SK-N-MC (cell line): ENCODE measurements around the gene TP53AIP1.

Experiments
- DNase-seq: peaks from one replicate; pipeline ENCODE4 v3.0.0-alpha.2; 2011; ENCODE audit warnings: low read depth, low spot score
- H3K27ac ChIP-seq: fragments of 200-600 bp; sonication (generic); 2 replicates; pipeline ENCODE4 v1.5.1; 2016; ENCODE audit warnings: mixed run types
- H3K36me3 ChIP-seq: fragments of 200-600 bp; sonication (generic); 2 replicates; pipeline ENCODE4 v1.6.1; 2017; ENCODE audit warnings: antibody characterized with exemption, low read length, mixed read lengths; ENCODE audit not compliant: insufficient read depth
- H3K4me3 ChIP-seq: fragments of 200-600 bp; sonication (generic); 2 replicates; pipeline ENCODE4 v1.5.1; 2016
- H3K9ac ChIP-seq: fragments of 200-600 bp; sonication (generic); 2 replicates; pipeline ENCODE4 v1.8.0; 2017; ENCODE audit warnings: mixed run types, mixed read lengths; ENCODE audit not compliant: insufficient read length
- H3K9me3 ChIP-seq: fragments of 200-600 bp; sonication (generic); 2 replicates; pipeline ENCODE4 v1.6.1; 2017; ENCODE audit warnings: low read depth, mild to moderate bottlenecking, antibody characterized with exemption, low read length, moderate library complexity, mixed read lengths
- EZH2 ChIP-seq: fragments of 200-600 bp; sonication (generic); IDR thresholded peaks from one replicate; pipeline ENCODE4 v1.6.1; 2017; ENCODE audit warnings: antibody characterized with exemption
- FOXP2 ChIP-seq: optimal IDR thresholded peaks from 2 replicates; pipeline ENCODE3; 2011; ENCODE audit warnings: mild to moderate bottlenecking, moderate library complexity; ENCODE audit not compliant: insufficient read depth; ENCODE audit errors: extremely low read length, control extremely low read depth
- POLR2AphosphoS5 ChIP-seq: IDR thresholded peaks from 2 replicates; pipeline ENCODE4 v1.6.1; 2012; ENCODE audit warnings: mild to moderate bottlenecking, low read depth, low read length, borderline replicate concordance

The TP53AIP1 gene

GRCh38 chr11:128908391-128909246, 34.1 kb downstream of the TP53AIP1 start:
- Histone ChIP-seq H3K4me3 (no peak overlapping the region), H3K36me3 (no peaks in the 10 kb centered on the region), H3K27ac (no peak overlapping the region), H3K9ac (no peak overlapping the region), H3K9me3 (no peaks in the 10 kb centered on the region)
- TF ChIP-seq EZH2 (no peak), POLR2AphosphoS5 (no peak), FOXP2 (no peak)
- DNase-seq, result no peak

GRCh38 chr11:128907585-128907984, 35.1 kb downstream of the TP53AIP1 start:
- TF ChIP-seq EZH2, result no peak
- no peak for TF ChIP-seq POLR2AphosphoS5
- no peak for TF ChIP-seq FOXP2
- Histone ChIP-seq H3K27ac (no peak overlapping the region), H3K36me3 (no peaks in the 10 kb centered on the region), H3K9ac (no peak overlapping the region), H3K9me3 (no peaks in the 10 kb centered on the region), H3K4me3 (no peak overlapping the region)
- DNase-seq, result no peak

- DNase-seq, result no peak
- Histone ChIP-seq H3K27ac (no peak overlapping the region), H3K4me3 (peak overlapping the region; percentile 86), H3K36me3 (no peaks in the 10 kb centered on the region), H3K9me3 (no peaks in the 10 kb centered on the region), H3K9ac (no peak overlapping the region)
- no peak for TF ChIP-seq POLR2AphosphoS5
- no peak for TF ChIP-seq FOXP2
These were observed 36.3 kb downstream of the TP53AIP1 start for GRCh38 chr11:128906185-128907050.

GRCh38 chr11:128905345-128906184, 37.1 kb downstream of the TP53AIP1 start:
- peak overlapping the region; percentile 37 for H3K9ac ChIP-seq
- H3K4me3 ChIP-seq, result peak overlapping the region; percentile 86
- DNase-seq, result no peak
- no peaks in the 10 kb centered on the region for H3K9me3 ChIP-seq
- H3K27ac ChIP-seq, result no peak overlapping the region
- no peak for TF ChIP-seq EZH2
- no peak for TF ChIP-seq POLR2AphosphoS5
- no peak for TF ChIP-seq FOXP2
- H3K36me3 ChIP-seq, result no peaks in the 10 kb centered on the region

- no peaks in the 10 kb centered on the region for H3K36me3 ChIP-seq
- H3K9ac ChIP-seq, result peak overlapping the region; percentile 37
- no peaks in the 10 kb centered on the region for H3K9me3 ChIP-seq
- peak overlapping the region; percentile 86 for H3K4me3 ChIP-seq
- TF ChIP-seq POLR2AphosphoS5 (no peak), EZH2 (no peak), FOXP2 (no peak)
- H3K27ac ChIP-seq, result no peak overlapping the region
- DNase-seq, result no peak
These were observed 37.9 kb downstream of the TP53AIP1 start for GRCh38 chr11:128904656-128905344.

- Histone ChIP-seq H3K27ac (no peak overlapping the region), H3K9ac (no peak overlapping the region), H3K4me3 (no peak overlapping the region), H3K9me3 (no peaks in the 10 kb centered on the region), H3K36me3 (no peaks in the 10 kb centered on the region)
- TF ChIP-seq POLR2AphosphoS5, result no peak
- no peak for TF ChIP-seq EZH2
- TF ChIP-seq FOXP2, result no peak
- no peak for DNase-seq
These were observed 38.4 kb downstream of the TP53AIP1 start for GRCh38 chr11:128904303-128904655.

- H3K4me3 ChIP-seq, result no peak overlapping the region
These were observed 39.2 kb downstream of the TP53AIP1 start for GRCh38 chr11:128903248-128904061.

More at GRCh38 chr11:128903248-128904061, 39.2 kb downstream of the TP53AIP1 start:
- no peak for DNase-seq
- no peak for TF ChIP-seq POLR2AphosphoS5
- TF ChIP-seq FOXP2, result no peak
- TF ChIP-seq EZH2, result no peak
- no peaks in the 10 kb centered on the region for H3K36me3 ChIP-seq
- H3K9ac ChIP-seq, result no peak overlapping the region
- no peaks in the 10 kb centered on the region for H3K9me3 ChIP-seq
- no peak overlapping the region for H3K27ac ChIP-seq
